Stimulated activated CD8-positive, alpha-beta memory T cell treated with anti-CD3 and anti-CD28 coated beads, Interleukin-2, amount 100 ng/mL, for 1 hour (primary cell): ENCODE data around the gene HNRNPLL.

Source experiments
- DNase-seq, 2 donors: peaks; one replicate each; pipeline ENCODE4 v3.0.0-alpha.2; 2020; ENCODE audit warnings: low read depth in 2 of 2

Gene HNRNPLL

GRCh38 chr2:38528534-38528933, 74.2 kb downstream of the HNRNPLL start:
- no peak for DNase-seq

GRCh38 chr2:38528008-38528442, 74.7 kb downstream of the HNRNPLL start:
- no peak for DNase-seq

GRCh38 chr2:38527338-38528007, 75.3 kb downstream of the HNRNPLL start:
- no peak for DNase-seq

- no peak for DNase-seq
Observed at GRCh38 chr2:38526195-38526594, 76.5 kb downstream of the HNRNPLL start.

GRCh38 chr2:38524580-38524979, 78.1 kb downstream of the HNRNPLL start:
- DNase-seq, result no peak

- DNase-seq, result no peak
Observed at GRCh38 chr2:38523728-38524437, 78.8 kb downstream of the HNRNPLL start.

- DNase-seq, result no peak
Observed at GRCh38 chr2:38522754-38523349, 79.9 kb downstream of the HNRNPLL start.

- DNase-seq, result no peak
Observed at GRCh38 chr2:38521835-38522234, 80.9 kb downstream of the HNRNPLL start.

GRCh38 chr2:38517284-38517683, 85.4 kb downstream of the HNRNPLL start:
- no peak for DNase-seq

GRCh38 chr2:38516526-38516925, 86.2 kb downstream of the HNRNPLL start:
- DNase-seq, result no peak

- no peak for DNase-seq
Observed at GRCh38 chr2:38516122-38516521, 86.6 kb downstream of the HNRNPLL start.

- no peak for DNase-seq
Observed at GRCh38 chr2:38515155-38516074, 87.3 kb downstream of the HNRNPLL start.

GRCh38 chr2:38514603-38515154, 88.0 kb downstream of the HNRNPLL start:
- no peak for DNase-seq

- no peak for DNase-seq
Observed at GRCh38 chr2:38512211-38512610, 90.5 kb downstream of the HNRNPLL start.
